WTC11 (cell line): ENCODE data around the gene C1QC. TPM values are rescaled to one million over a fixed set of nuclear protein-coding genes. Genes with fewer than 3 reads are reported as not detected.

Source experiments
- ATAC-seq: fragments of 200-7000 bp; cut with Tn5 transposase; 2 replicates; pipeline ENCODE4 v1.10.0; 2021; ENCODE audit warnings: mild to moderate bottlenecking, moderate library complexity
- CTCF ChIA-PET: fragments of 300-600 bp; sonication (Branson Sonifier 250); formaldehyde crosslinking; loops from one replicate; lab custom pipeline; 2021; ENCODE audit warnings: antibody characterized with exemption; lab: Charles Lee
- POLR2A ChIA-PET: fragments of 350-600 bp; sonication (Branson Sonifier 250); formaldehyde crosslinking; loops from one replicate; lab custom pipeline; 2021; ENCODE audit warnings: antibody characterized with exemption; lab: Charles Lee
- DNase-seq: peaks from one replicate; pipeline ENCODE4 v3.0.0; 2021; ENCODE audit warnings: low spot score
- H3K27ac Mint-ChIP-seq: 2 replicates; pipeline ENCODE4 v1.8.0; 2021; ENCODE audit warnings: mixed read lengths
- H3K27me3 Mint-ChIP-seq: 2 replicates; pipeline ENCODE4 v1.8.0; 2021; ENCODE audit warnings: low read depth, mild to moderate bottlenecking, moderate library complexity, mixed read lengths
- H3K36me3 Mint-ChIP-seq: 2 replicates; pipeline ENCODE4 v1.8.0; 2021; ENCODE audit warnings: mixed read lengths
- H3K4me1 Mint-ChIP-seq: 2 replicates; pipeline ENCODE4 v1.8.0; 2022; ENCODE audit warnings: mixed read lengths
- H3K4me3 Mint-ChIP-seq: 2 replicates; pipeline ENCODE4 v1.8.0; 2021; ENCODE audit warnings: mild to moderate bottlenecking, moderate library complexity, mixed read lengths
- H3K9me3 Mint-ChIP-seq: 2 replicates; pipeline ENCODE4 v1.8.0; 2021; ENCODE audit warnings: mixed read lengths
- ATF1 ChIP-seq: sonication (generic); formaldehyde crosslinking; IDR thresholded peaks from 2 replicates; pipeline ENCODE4 v1.8.1; 2023; ENCODE audit warnings: mild to moderate bottlenecking, moderate library complexity, missing genetic modification reagents
- ETV6 ChIP-seq: sonication (generic); formaldehyde crosslinking; IDR thresholded peaks from 2 replicates; pipeline ENCODE4 v1.8.1; 2022; ENCODE audit warnings: mild to moderate bottlenecking, missing genetic modification reagents
- FOXP1 ChIP-seq: sonication (generic); formaldehyde crosslinking; IDR thresholded peaks from 2 replicates; pipeline ENCODE4 v1.8.0; 2022; ENCODE audit warnings: missing genetic modification reagents, mild to moderate bottlenecking, moderate library complexity, borderline replicate concordance
- MYBL2 ChIP-seq: sonication (generic); formaldehyde crosslinking; IDR thresholded peaks from 2 replicates; pipeline ENCODE4 v1.8.1; 2023; ENCODE audit warnings: mild to moderate bottlenecking, moderate library complexity, missing genetic modification reagents
- SMAD3 ChIP-seq: sonication (generic); formaldehyde crosslinking; IDR thresholded peaks from 2 replicates; pipeline ENCODE4 v1.8.0; 2022; ENCODE audit warnings: missing genetic modification reagents, mild to moderate bottlenecking, borderline replicate concordance
- ZNF232 ChIP-seq: sonication (generic); formaldehyde crosslinking; IDR thresholded peaks from 2 replicates; pipeline ENCODE4 v1.8.0; 2022; ENCODE audit warnings: mild to moderate bottlenecking, missing genetic modification reagents
- ZNF671 ChIP-seq: fragments of 250-450 bp; sonication (Bioruptor Pico); IDR thresholded peaks from 2 replicates; pipeline ENCODE4 v1.8.0; 2021; ENCODE audit warnings: mild to moderate bottlenecking
- total RNA-seq: library from RNA; stranded (reverse); gene quantifications from 3 replicates; pipeline ENCODE4 v1.2.3, GENCODE V29; 2021
- TF ChIP-seq, protein P1 (sequence below): sonication (generic); formaldehyde crosslinking; IDR thresholded peaks from 2 replicates; pipeline ENCODE4 v1.8.1; 2022; ENCODE audit warnings: low read depth, mild to moderate bottlenecking, moderate library complexity, missing genetic modification reagents, borderline replicate concordance
- TF ChIP-seq, protein P2 (sequence below): sonication (generic); formaldehyde crosslinking; IDR thresholded peaks from 2 replicates; pipeline ENCODE4 v1.8.1; 2022; ENCODE audit warnings: low read depth, missing genetic modification reagents, borderline replicate concordance
- TF ChIP-seq, protein P3 (sequence below): sonication (generic); formaldehyde crosslinking; IDR thresholded peaks from 2 replicates; pipeline ENCODE4 v1.8.1; 2022; ENCODE audit warnings: mild to moderate bottlenecking, moderate library complexity, missing genetic modification reagents
- TF ChIP-seq, protein P4 (sequence below): fragments of 200-600 bp; IDR thresholded peaks from 2 replicates; pipeline ENCODE4 v1.8.0; 2022; ENCODE audit warnings: antibody characterized with exemption
- TF ChIP-seq, protein P5 (sequence below): sonication (generic); formaldehyde crosslinking; IDR thresholded peaks from 2 replicates; pipeline ENCODE4 v1.8.0; 2022; ENCODE audit warnings: mild to moderate bottlenecking, missing genetic modification reagents
- TF ChIP-seq, protein P6 (sequence below): fragments of 250-450 bp; sonication (Bioruptor Pico); IDR thresholded peaks from 2 replicates; pipeline ENCODE4 v1.8.0; 2021; ENCODE audit warnings: mild to moderate bottlenecking
- TF ChIP-seq, protein P7 (sequence below): sonication (generic); formaldehyde crosslinking; conservative IDR thresholded peaks from 2 replicates; pipeline ENCODE4 v1.8.1; 2022; ENCODE audit warnings: mild to moderate bottlenecking, missing genetic modification reagents
- TF ChIP-seq, protein P8 (sequence below): sonication (generic); formaldehyde crosslinking; conservative IDR thresholded peaks from 2 replicates; pipeline ENCODE4 v1.8.1; 2023; ENCODE audit warnings: mild to moderate bottlenecking, low read depth, missing genetic modification reagents, moderate library complexity
- TF ChIP-seq, protein P9 (sequence below): sonication (generic); formaldehyde crosslinking; IDR thresholded peaks from 2 replicates; pipeline ENCODE4 v1.8.1; 2023; ENCODE audit warnings: mild to moderate bottlenecking, missing genetic modification reagents, borderline replicate concordance

C1QC gene
- total RNA-seq, 1 experiment from 2014 or later: 0.28 TPM

DNA sequence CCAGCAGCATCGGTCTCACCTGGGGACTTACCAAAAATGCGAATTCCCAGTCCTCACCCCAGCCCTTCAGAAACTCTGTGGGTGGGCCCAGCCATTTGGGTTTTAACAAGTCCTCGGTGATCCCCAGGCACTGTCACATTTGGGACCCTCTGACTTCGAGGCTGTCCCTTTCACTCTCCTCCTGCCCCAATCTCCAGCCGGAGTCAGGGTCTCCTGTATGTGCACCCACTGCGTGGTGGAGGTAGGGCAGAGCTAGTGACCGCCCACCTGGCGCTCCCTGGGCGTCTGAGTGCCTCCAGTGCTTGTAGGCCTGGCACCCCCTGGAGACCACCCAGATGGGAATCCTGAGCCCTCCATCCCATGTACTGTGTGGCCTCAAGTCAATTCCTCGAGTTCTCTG lies 49.0 kb upstream of the C1QC start (continued):
- TF ChIP-seq, protein P1, sequence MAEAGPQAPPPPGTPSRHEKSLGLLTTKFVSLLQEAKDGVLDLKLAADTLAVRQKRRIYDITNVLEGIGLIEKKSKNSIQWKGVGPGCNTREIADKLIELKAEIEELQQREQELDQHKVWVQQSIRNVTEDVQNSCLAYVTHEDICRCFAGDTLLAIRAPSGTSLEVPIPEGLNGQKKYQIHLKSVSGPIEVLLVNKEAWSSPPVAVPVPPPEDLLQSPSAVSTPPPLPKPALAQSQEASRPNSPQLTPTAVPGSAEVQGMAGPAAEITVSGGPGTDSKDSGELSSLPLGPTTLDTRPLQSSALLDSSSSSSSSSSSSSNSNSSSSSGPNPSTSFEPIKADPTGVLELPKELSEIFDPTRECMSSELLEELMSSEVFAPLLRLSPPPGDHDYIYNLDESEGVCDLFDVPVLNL (CRISPR knock-in tag): no peak
- TF ChIP-seq ATF1: no peak

DNA sequence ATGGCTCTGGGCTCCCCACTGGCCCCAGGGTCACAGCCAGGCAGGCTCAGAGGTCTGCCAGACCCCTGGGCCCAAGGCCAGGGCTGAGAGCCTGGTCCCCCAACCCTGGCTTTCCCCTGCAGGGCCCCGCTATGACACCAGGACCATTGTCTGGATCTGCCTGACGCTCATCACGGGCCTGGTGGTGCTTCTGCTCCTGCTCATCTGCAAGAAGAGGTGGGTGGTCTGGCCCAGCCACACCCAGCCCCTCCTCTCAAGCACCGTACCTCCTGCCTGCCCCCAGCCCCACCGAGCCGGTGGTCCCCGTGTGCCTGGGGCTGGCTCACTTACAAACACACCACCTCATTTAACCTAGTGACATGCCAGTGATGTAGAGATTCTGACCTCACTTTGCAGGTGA lies 48.3 kb upstream of the C1QC start:
- TF ChIP-seq, protein P2, sequence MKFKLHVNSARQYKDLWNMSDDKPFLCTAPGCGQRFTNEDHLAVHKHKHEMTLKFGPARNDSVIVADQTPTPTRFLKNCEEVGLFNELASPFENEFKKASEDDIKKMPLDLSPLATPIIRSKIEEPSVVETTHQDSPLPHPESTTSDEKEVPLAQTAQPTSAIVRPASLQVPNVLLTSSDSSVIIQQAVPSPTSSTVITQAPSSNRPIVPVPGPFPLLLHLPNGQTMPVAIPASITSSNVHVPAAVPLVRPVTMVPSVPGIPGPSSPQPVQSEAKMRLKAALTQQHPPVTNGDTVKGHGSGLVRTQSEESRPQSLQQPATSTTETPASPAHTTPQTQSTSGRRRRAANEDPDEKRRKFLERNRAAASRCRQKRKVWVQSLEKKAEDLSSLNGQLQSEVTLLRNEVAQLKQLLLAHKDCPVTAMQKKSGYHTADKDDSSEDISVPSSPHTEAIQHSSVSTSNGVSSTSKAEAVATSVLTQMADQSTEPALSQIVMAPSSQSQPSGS: no peak
- TF ChIP-seq, protein P3, sequence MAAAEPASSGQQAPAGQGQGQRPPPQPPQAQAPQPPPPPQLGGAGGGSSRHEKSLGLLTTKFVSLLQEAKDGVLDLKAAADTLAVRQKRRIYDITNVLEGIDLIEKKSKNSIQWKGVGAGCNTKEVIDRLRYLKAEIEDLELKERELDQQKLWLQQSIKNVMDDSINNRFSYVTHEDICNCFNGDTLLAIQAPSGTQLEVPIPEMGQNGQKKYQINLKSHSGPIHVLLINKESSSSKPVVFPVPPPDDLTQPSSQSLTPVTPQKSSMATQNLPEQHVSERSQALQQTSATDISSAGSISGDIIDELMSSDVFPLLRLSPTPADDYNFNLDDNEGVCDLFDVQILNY (CRISPR knock-in tag): no peak
- TF ChIP-seq, protein P4, sequence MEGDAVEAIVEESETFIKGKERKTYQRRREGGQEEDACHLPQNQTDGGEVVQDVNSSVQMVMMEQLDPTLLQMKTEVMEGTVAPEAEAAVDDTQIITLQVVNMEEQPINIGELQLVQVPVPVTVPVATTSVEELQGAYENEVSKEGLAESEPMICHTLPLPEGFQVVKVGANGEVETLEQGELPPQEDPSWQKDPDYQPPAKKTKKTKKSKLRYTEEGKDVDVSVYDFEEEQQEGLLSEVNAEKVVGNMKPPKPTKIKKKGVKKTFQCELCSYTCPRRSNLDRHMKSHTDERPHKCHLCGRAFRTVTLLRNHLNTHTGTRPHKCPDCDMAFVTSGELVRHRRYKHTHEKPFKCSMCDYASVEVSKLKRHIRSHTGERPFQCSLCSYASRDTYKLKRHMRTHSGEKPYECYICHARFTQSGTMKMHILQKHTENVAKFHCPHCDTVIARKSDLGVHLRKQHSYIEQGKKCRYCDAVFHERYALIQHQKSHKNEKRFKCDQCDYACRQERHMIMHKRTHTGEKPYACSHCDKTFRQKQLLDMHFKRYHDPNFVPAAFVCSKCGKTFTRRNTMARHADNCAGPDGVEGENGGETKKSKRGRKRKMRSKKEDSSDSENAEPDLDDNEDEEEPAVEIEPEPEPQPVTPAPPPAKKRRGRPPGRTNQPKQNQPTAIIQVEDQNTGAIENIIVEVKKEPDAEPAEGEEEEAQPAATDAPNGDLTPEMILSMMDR: no peak
- TF ChIP-seq ZNF671 (no peak), FOXP1 (CRISPR knock-in tag) (no peak), SMAD3 (CRISPR knock-in tag) (no peak), ETV6 (CRISPR knock-in tag) (no peak), MYBL2 (CRISPR knock-in tag) (no peak), ZNF232 (CRISPR knock-in tag) (no peak)
- TF ChIP-seq, protein P5, sequence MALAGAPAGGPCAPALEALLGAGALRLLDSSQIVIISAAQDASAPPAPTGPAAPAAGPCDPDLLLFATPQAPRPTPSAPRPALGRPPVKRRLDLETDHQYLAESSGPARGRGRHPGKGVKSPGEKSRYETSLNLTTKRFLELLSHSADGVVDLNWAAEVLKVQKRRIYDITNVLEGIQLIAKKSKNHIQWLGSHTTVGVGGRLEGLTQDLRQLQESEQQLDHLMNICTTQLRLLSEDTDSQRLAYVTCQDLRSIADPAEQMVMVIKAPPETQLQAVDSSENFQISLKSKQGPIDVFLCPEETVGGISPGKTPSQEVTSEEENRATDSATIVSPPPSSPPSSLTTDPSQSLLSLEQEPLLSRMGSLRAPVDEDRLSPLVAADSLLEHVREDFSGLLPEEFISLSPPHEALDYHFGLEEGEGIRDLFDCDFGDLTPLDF (CRISPR knock-in tag): no peak
- TF ChIP-seq, protein P6, sequence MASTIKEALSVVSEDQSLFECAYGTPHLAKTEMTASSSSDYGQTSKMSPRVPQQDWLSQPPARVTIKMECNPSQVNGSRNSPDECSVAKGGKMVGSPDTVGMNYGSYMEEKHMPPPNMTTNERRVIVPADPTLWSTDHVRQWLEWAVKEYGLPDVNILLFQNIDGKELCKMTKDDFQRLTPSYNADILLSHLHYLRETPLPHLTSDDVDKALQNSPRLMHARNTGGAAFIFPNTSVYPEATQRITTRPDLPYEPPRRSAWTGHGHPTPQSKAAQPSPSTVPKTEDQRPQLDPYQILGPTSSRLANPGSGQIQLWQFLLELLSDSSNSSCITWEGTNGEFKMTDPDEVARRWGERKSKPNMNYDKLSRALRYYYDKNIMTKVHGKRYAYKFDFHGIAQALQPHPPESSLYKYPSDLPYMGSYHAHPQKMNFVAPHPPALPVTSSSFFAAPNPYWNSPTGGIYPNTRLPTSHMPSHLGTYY (CRISPR knock-in tag): no peak
- TF ChIP-seq, protein P7, sequence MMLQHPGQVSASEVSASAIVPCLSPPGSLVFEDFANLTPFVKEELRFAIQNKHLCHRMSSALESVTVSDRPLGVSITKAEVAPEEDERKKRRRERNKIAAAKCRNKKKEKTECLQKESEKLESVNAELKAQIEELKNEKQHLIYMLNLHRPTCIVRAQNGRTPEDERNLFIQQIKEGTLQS: no peak
- TF ChIP-seq, protein P1 (CRISPR knock-in tag): no peak
- TF ChIP-seq, protein P8, sequence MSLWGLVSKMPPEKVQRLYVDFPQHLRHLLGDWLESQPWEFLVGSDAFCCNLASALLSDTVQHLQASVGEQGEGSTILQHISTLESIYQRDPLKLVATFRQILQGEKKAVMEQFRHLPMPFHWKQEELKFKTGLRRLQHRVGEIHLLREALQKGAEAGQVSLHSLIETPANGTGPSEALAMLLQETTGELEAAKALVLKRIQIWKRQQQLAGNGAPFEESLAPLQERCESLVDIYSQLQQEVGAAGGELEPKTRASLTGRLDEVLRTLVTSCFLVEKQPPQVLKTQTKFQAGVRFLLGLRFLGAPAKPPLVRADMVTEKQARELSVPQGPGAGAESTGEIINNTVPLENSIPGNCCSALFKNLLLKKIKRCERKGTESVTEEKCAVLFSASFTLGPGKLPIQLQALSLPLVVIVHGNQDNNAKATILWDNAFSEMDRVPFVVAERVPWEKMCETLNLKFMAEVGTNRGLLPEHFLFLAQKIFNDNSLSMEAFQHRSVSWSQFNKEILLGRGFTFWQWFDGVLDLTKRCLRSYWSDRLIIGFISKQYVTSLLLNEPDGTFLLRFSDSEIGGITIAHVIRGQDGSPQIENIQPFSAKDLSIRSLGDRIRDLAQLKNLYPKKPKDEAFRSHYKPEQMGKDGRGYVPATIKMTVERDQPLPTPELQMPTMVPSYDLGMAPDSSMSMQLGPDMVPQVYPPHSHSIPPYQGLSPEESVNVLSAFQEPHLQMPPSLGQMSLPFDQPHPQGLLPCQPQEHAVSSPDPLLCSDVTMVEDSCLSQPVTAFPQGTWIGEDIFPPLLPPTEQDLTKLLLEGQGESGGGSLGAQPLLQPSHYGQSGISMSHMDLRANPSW: no peak
- TF ChIP-seq, protein P9, sequence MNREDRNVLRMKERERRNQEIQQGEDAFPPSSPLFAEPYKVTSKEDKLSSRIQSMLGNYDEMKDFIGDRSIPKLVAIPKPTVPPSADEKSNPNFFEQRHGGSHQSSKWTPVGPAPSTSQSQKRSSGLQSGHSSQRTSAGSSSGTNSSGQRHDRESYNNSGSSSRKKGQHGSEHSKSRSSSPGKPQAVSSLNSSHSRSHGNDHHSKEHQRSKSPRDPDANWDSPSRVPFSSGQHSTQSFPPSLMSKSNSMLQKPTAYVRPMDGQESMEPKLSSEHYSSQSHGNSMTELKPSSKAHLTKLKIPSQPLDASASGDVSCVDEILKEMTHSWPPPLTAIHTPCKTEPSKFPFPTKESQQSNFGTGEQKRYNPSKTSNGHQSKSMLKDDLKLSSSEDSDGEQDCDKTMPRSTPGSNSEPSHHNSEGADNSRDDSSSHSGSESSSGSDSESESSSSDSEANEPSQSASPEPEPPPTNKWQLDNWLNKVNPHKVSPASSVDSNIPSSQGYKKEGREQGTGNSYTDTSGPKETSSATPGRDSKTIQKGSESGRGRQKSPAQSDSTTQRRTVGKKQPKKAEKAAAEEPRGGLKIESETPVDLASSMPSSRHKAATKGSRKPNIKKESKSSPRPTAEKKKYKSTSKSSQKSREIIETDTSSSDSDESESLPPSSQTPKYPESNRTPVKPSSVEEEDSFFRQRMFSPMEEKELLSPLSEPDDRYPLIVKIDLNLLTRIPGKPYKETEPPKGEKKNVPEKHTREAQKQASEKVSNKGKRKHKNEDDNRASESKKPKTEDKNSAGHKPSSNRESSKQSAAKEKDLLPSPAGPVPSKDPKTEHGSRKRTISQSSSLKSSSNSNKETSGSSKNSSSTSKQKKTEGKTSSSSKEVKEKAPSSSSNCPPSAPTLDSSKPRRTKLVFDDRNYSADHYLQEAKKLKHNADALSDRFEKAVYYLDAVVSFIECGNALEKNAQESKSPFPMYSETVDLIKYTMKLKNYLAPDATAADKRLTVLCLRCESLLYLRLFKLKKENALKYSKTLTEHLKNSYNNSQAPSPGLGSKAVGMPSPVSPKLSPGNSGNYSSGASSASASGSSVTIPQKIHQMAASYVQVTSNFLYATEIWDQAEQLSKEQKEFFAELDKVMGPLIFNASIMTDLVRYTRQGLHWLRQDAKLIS (CRISPR knock-in tag): no peak
- TF ChIP-seq, all 79 proteins: peak for 0
- POLR2A ChIA-PET: no interaction called here

More for the DNA sequence above, 48.3 kb upstream of the C1QC start:
- Mint-ChIP-seq H3K4me1 (0 out of 2 replicates have a peak, but pooled peaks cover 2% of the 10 kb centered on the region), H3K4me3 (no peak overlapping the region), H3K27me3 (no peaks in the 10 kb centered on the region; the same call in 1 of the 2 replicates), H3K9me3 (no peaks in the 10 kb centered on the region), H3K36me3 (no peaks in the 10 kb centered on the region), H3K27ac (no peak overlapping the region)
- DNase-seq (no peak), ATAC-seq (no peak)
- CTCF ChIA-PET: no interaction called here
